Sigmoid colon (tissue), 7 donors: ENCODE data around the gene ERP27. TPM values are rescaled to one million over a fixed set of nuclear protein-coding genes. Genes with fewer than 3 reads are reported as not detected.

Experiments used
- DNase-seq: peaks from one replicate; pipeline ENCODE4 v3.0.0-alpha.2; 2019
- H3K27ac ChIP-seq, 4 donors: fragments of 200-600 bp; sonication (generic); one replicate each; pipeline ENCODE4 v1.5.1; 2016 to 2019; ENCODE audit warnings: mild to moderate bottlenecking in 1 of 4
- H3K27me3 ChIP-seq, 3 donors: fragments of 200-600 bp; sonication (generic); one replicate each; pipeline ENCODE4 v1.5.1; 2019; ENCODE audit warnings: mild to moderate bottlenecking in 1 of 3
- H3K36me3 ChIP-seq, 4 donors: fragments of 200-600 bp; sonication (generic); one replicate each; pipeline ENCODE4 v1.5.1; 2016 to 2019
- H3K4me1 ChIP-seq, 4 donors: fragments of 200-600 bp; sonication (generic); one replicate each; pipeline ENCODE4 v1.5.1; 2017 to 2019
- H3K4me3 ChIP-seq, 4 donors: fragments of 200-600 bp; sonication (generic); one replicate each; pipeline ENCODE4 v1.5.1; 2017 to 2019; ENCODE audit warnings: mild to moderate bottlenecking in 2 of 4, moderate library complexity in 1 of 4
- H3K9me3 ChIP-seq, 4 donors: fragments of 200-600 bp in 3 of 4; sonication (generic) in 3 of 4; one replicate each; pipeline versions ENCODE4 v1.5.1 to v1.6.1; 2013 to 2019
- EP300 ChIP-seq, 4 donors: sonication (generic); formaldehyde crosslinking; IDR thresholded peaks; one replicate each; pipeline ENCODE4 v1.6.1; 2017; ENCODE audit warnings: antibody characterized with exemption in 4 of 4
- POLR2A ChIP-seq, 2 donors: fragments of 450-650 bp; IDR thresholded peaks; one replicate each; pipeline ENCODE4 v1.6.1; 2016; ENCODE audit warnings: antibody characterized with exemption in 2 of 2, mild to moderate bottlenecking in 2 of 2, moderate library complexity in 2 of 2
- POLR2AphosphoS5 ChIP-seq, 4 donors: sonication (generic); formaldehyde crosslinking; IDR thresholded peaks; one replicate each; pipeline ENCODE4 v1.6.1; 2017; ENCODE audit warnings: antibody characterized with exemption in 4 of 4
- WGBS, 2 donors: extraction: QIAGEN DNeasy Blood & Tissue Kit; methylation state at CpG; one replicate each; pipeline ENCODE4 v1.1.7; 2013; 5-methylcytosine and 5-hydroxymethylcytosine counted together
- intact Hi-C: fragments of 100-400 bp; cut with DNase I; formaldehyde crosslinking; loops from one replicate; pipeline ENCODE4 v1.15.1; 2023
- polyA plus RNA-seq, 3 donors: library from polyadenylated mRNA; stranded (reverse); fragments of 200-250 nt; gene quantifications; one replicate each; pipeline ENCODE4 v1.2.3, GENCODE V29; 2013
- total RNA-seq, 4 donors: library from RNA; depleted of rRNA; stranded (reverse); fragments of >200 nt; gene quantifications; one replicate each; pipeline ENCODE4 v1.1.0, GENCODE V29; 2016
- TF ChIP-seq, protein P1 (sequence below), 4 experiments: fragments of 450-650 bp in 3 of 4; fragments of 200-600 bp in 1 of 4; IDR thresholded peaks; one replicate each; pipeline ENCODE4 v1.5.1; 2016 to 2019; ENCODE audit warnings: antibody characterized with exemption in 4 of 4, mild to moderate bottlenecking in 3 of 4, moderate library complexity in 2 of 4
- donor health status: healthy with polysubstance abuse.
- donor health status: Bipolar disorder and iron deficiency.
- donor health status: healthy.

Gene ERP27
- total and polyA plus RNA-seq, 7 donors, result 0.23 to 2.3 (median 0.60) TPM; not detected in 4

GRCh38 chr12:14962153-14962539 lies 23.8 kb upstream of the ERP27 start:
- Histone ChIP-seq H3K4me3 (peak overlapping the region in 1 of 4 donors; percentile 42), H3K9me3 (no peaks in the 10 kb centered on the region), H3K36me3 (no peaks in the 10 kb centered on the region), H3K27me3 (no peaks in the 10 kb centered on the region), H3K27ac (peak overlapping the region; percentile 40 to 77 (median 60)), H3K4me1 (peaks cover 0 to 8% (median 2%) of the 10 kb centered on the region in 4 donors)
- TF ChIP-seq POLR2AphosphoS5 (IDR thresholded peaks at IDR 0.05), result no peak
- TF ChIP-seq, protein P1, sequence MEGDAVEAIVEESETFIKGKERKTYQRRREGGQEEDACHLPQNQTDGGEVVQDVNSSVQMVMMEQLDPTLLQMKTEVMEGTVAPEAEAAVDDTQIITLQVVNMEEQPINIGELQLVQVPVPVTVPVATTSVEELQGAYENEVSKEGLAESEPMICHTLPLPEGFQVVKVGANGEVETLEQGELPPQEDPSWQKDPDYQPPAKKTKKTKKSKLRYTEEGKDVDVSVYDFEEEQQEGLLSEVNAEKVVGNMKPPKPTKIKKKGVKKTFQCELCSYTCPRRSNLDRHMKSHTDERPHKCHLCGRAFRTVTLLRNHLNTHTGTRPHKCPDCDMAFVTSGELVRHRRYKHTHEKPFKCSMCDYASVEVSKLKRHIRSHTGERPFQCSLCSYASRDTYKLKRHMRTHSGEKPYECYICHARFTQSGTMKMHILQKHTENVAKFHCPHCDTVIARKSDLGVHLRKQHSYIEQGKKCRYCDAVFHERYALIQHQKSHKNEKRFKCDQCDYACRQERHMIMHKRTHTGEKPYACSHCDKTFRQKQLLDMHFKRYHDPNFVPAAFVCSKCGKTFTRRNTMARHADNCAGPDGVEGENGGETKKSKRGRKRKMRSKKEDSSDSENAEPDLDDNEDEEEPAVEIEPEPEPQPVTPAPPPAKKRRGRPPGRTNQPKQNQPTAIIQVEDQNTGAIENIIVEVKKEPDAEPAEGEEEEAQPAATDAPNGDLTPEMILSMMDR (IDR thresholded peaks at IDR 0.05), result no peak
- TF ChIP-seq POLR2A (IDR thresholded peaks at IDR 0.05), result no peak
- DNase-seq, result no peak
- WGBS, 2 donors, result 55 to 73% methylated on average over 3 of the region's 3 CpGs
- intact Hi-C loops, result no loop called here

- no peaks in the 10 kb centered on the region for H3K36me3 ChIP-seq
- 38 to 63% methylated on average over 14 of the region's 14 CpGs for WGBS, 2 donors
- intact Hi-C loops, result no loop called here
- H3K27ac ChIP-seq, result peak within 1 kb of the TSS; percentile 40 to 77 (median 60)
- no peaks in the 10 kb centered on the region for H3K27me3 ChIP-seq
- peaks cover 0 to 10% (median 7%) of the 10 kb centered on the region in 4 donors for H3K4me1 ChIP-seq
- H3K9me3 ChIP-seq, result no peaks in the 10 kb centered on the region
- peak within 1 kb of the TSS; percentile 7 to 42 (median 22) for H3K4me3 ChIP-seq
- no peak for DNase-seq
- TF ChIP-seq POLR2AphosphoS5 (IDR thresholded peaks at IDR 0.05) (peak in 2 of 4 donors; percentile 13 to 37), POLR2A (IDR thresholded peaks at IDR 0.05) (peak in 1 of 2 donors; percentile 8), EP300 (IDR thresholded peaks at IDR 0.05) (no peak)
- TF ChIP-seq, protein P1 (IDR thresholded peaks at IDR 0.05), result no peak
Measured at GRCh38 chr12:14961466-14962152, 23.3 kb upstream of the ERP27 start, which contains the start of gene ARHGDIB. Gene ARHGDIB (minus strand): TSS chr12:14961601. CDS start chr12:14950712, 10,889 bp downstream.

DNA sequence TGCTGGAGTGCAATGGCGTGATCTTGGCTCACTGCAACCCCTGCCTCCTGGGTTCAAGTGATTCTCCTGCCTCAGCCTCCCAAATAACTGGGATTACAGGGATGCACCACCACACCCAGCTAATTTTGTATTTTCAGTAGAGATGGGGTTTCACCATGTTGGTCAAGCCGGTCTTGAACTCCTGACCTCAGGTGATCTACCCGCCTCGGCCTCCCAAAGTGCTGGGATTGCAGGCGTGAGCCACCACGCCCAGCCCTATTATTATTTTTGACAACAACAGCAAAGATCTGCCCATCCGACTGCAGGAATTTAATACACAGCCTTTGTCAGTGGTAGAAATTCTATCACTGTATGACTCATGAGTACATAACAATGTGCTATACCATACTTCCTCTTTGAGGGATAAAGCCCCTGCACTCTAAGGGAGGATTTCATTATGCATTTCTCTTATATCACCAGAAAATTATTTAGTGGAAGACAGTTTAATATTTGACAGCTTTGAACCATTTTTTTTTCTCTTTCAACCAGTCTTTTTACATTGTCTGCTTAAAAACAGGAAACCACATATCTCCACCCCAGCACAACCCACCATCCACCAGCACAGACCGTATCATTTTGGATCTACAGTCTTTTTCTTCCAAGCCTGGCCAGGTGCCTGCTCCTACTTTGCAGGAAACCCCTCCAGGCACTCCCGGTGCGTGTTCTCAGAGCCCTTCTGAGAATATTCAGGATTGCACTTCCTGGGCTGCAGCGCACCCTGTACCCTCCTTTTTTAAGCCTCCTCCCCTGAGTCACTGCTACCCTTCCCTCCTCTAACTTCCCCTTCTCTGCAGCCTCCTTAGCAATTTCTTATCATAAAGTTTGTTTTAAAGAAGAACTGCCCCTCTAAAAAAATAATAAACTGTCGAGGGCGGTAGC lies 22.5 kb upstream of the ERP27 start:
- no peak for DNase-seq
- Histone ChIP-seq H3K9me3 (no peaks in the 10 kb centered on the region), H3K27me3 (no peaks in the 10 kb centered on the region), H3K4me3 (peak overlapping the region; percentile 7 to 42 (median 22)), H3K4me1 (peaks cover 0 to 13% (median 8%) of the 10 kb centered on the region in 4 donors), H3K27ac (peak overlapping the region; percentile 40 to 77 (median 60)), H3K36me3 (no peaks in the 10 kb centered on the region)
- 37 to 52% methylated on average over 13 of the region's 13 CpGs for WGBS, 2 donors
- intact Hi-C loops, result no loop called here
- no peak for TF ChIP-seq EP300 (IDR thresholded peaks at IDR 0.05)
- TF ChIP-seq, protein P1 (IDR thresholded peaks at IDR 0.05), result no peak
- TF ChIP-seq POLR2A (IDR thresholded peaks at IDR 0.05), result no peak
- no peak for TF ChIP-seq POLR2AphosphoS5 (IDR thresholded peaks at IDR 0.05)

DNA sequence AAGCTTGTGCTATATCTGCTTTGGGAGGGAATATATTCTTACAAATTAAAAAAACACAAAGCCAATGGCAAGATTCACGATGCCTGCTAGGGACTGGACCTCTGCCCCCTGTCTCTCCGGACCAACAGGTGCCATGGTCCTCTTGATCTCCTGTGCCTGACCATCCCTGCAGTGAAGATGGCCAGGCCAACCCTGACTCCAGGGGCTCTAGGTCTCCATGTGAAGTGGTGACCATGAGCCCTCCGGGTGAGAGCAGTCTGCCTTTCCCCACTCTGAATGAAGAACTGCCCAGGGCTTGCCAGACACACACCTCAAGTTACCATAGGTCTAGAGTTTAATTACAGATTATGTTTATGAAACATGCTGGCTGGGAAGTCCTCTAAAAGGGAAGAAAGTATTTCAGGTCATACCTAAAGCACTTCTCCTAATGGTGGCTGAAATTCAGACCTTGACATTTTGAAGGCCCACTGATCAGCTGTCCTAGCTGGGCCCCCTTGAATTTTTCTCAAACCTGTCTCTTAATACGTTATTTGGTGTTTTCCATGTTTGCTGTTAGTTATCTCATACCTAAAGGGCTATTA lies 21.7 kb upstream of the ERP27 start:
- H3K27ac ChIP-seq, result peak overlapping the region; percentile 40 to 77 (median 60)
- WGBS, 2 donors, result 52 to 82% methylated on average over 4 of the region's 4 CpGs

More for the DNA sequence above, 21.7 kb upstream of the ERP27 start:
- TF ChIP-seq, protein P1 (IDR thresholded peaks at IDR 0.05), result no peak
- TF ChIP-seq POLR2A (IDR thresholded peaks at IDR 0.05) (no peak), POLR2AphosphoS5 (IDR thresholded peaks at IDR 0.05) (no peak), EP300 (IDR thresholded peaks at IDR 0.05) (no peak)
- Histone ChIP-seq H3K4me3 (peak overlapping the region in 2 of 4 donors; percentile 29 to 42), H3K4me1 (peaks cover 0 to 13% (median 8%) of the 10 kb centered on the region in 4 donors), H3K27me3 (no peaks in the 10 kb centered on the region), H3K36me3 (no peaks in the 10 kb centered on the region), H3K9me3 (no peaks in the 10 kb centered on the region)
- intact Hi-C loops, result no loop called here
- DNase-seq, result no peak
